Activated CD8-positive, alpha-beta memory T cell treated with anti-CD3 and anti-CD28 coated beads, Interleukin-2, amount 50 U/mL, for 4 hours (primary cell): ENCODE measurements around the gene MKNK2.
A peak's percentile ranks its signal among the peaks of the same experiment; 100 is the strongest.
"Not testable (repeated sequence)": the region's sequence is repeated elsewhere in the genome, so short reads cannot be mapped to it uniquely, and the experiment has no call there.

Source experiments
- DNase-seq: peaks from one replicate; pipeline ENCODE4 v3.0.0-alpha.2; 2020

The MKNK2 gene

DNA sequence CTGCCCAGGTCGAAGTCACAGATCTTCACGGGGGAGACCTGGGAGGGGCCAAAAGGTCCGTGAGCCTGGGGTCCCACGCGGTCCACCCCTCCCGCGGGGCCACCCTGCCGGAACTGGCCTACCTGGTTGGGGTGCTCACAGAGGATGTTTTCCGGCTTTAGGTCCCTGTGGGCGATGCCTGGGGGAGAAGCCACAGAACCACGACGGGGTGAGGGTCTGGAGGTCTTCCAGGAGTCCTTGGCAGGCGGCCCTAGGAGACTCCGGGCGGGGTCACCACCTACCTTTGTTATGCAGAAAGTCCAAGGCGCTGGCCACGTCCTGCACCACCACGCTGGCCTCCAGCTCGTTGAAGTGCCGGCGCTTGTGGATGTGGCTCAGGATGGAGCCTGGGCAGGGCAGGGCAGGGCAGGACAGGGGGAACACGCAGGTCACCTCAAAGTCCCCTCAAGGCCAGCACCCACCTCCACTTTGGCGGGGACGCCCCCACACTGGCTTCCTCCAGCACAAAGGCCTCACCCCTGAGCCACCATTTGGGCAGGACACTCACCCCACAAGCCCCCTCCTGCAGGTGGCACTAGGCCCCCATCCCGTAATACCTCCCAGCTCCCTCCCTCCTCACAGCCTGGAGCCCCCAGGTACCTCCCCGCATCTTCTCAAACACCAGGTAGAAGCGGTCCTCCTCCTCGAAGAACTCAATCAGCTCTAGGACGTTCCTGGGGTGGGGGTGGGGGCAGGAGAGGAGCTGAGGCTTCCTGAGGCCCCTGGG lies 8.4 kb downstream of the MKNK2 start:
- no peak for DNase-seq

DNA sequence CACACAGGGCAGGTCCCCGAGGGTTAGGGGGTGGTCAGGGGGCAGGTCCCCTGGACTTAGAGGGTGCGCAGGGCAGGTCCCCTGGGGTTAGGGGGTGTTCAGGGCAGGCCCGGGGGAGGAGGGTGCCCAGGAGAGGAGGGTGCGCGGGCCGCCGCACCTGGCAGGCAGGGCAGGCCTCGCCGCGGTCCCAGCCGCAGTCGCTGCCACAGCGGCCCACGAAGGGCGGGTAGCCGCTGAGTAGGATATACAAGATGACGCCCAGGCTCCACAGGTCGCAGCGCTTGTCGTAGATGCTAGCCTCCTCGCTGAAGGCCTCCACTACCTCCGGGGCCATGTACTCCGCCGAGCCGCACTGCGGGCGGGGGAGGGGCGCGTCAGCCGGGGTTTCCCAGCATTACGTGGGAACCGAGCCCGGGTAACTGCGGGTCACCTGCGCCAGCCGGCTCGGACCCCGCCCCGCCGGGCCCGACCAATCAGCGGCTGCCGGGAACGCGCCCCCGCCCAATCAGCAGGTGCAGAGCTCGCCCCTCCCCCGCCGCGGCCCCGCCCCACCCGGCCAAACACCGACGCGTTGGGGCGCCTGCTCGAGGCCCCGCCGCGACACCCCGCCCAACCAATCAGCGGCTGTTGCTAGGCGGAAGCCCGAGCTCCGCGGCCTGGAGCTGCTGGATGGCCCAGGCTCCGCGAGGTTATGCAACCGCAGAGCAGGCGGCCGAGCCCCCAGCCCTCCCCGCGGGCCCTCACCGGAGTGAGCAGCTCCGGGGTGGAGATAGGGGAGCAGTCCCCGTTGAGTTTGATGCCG lies 9.2 kb downstream of the MKNK2 start:
- peak; percentile 100 for DNase-seq

DNA sequence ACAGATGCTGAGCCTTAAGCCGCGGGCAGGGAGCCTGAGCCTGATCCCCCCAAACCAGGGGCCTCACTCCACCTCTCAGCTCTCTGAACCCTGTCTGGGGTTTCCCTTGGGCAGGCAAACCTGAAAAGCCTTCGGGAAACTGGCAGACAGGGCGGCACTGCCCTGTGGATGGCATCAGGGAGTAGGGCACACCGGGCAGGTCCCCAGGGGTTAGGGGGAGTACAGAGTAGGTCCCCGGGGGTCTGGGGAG lies 9.7 kb downstream of the MKNK2 start:
- no peak for DNase-seq

DNA sequence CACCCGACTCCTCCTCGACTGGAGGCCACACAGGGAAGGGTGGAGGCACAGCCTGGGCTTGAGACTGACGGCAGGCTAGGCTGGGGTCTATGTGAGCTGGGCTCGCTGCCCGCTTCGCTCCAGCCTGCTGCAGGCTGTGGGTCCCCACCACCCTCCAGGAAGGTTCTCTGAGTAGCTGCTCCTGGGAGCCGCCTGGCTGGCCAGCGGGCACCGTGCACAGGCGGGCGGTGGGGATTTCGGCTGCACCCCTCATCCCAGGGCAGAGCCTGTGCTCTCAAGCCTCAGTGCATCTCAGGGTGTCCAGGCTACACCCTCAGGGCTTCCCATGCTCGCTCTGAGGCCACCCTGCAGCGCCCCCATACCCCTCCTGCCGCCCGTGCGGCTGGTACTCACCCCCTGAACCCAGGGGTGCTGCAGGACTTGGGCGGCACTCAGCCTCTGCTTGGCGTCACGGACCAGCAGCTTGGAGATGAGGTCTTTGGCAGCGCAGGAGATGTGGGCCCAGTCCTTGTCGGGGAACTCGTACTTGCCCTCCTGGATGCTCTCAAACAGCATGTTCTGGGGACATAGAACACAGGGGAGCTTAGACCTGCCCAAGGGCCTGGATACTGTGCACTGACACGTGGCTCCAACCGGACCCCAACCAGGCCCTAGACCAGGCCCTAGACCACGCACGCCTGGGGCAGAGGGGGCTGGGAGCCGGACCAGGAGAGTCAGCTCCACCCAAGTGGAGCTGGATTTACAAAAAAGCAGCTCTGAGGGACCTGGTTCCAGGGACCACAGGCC lies 10.2 kb downstream of the MKNK2 start:
- no peak for DNase-seq

DNA sequence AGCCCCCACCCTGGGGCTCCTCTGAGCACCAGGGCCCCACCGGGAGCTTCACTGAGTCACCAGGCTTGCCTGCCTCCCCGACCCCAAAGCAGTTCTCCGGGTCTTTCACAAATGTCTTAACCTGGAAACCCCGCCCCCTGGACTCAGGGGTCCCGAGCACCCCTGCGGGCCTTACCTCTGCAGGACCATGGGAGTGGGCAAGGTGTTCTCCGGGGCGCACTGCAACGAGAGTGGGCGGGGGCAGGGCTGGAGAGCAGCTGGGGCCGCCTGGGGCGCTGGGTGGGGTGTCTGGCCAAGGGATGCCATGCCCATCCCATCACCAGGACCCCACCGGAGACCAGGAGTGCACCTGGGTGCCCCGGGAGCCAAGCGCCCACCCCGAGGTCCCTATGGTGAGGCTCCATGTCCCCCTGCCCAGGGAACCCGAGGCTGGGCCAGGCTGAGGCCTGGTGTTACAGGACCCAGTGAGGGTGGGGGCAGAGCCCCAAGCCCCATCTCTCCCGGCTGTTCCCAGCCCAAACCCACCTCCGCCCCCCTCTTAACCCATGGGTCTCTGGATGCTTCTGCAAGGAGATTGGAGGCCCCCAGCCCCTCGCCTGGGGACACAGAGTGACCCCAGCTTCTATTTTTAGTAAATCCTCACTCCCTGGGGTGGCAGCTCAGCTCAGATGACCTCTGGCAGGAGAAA lies 10.9 kb downstream of the MKNK2 start:
- no peak for DNase-seq

DNA sequence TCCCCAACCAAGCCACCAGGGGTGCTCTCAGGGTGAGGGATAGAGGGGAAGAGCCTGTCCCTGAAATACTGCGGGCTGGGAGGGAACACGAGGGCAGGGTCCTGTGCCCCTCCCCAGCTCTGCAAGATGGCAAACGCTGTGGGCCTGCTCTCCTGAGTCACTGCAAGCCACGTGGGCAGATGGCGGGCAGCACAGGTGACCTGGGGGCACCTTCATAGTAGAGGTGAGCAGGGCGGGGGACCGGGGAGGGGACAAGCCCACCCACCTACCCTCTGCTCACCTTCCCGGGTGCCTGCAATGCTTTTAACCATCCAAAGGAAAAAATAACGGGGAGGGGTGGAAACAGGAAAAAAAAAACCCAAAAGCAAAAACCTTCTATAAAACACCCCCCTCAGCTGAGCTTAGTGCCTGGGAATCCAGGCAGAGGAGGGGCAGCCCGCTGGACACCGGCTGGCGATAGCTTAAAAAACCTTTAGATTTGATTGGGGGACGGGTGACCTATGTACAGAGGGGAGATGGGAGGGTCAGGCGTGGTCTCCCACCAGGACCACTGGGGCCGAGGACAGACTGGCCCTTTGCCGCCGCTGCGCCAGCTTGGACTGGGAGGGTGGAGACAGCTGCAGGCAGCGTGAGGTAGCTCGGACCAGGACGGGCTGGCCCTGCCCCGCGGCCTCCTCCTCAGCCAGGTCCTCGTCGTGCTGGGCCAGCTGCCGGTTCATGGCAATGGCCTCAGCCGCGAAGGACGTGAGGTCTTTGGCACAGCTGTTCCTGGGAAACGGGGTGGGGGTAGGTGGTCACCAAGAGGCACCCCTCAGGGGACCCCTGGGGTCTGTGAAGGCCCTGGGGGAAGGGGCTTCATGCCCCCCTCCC lies 11.7 kb downstream of the MKNK2 start:
- no peak for DNase-seq

DNA sequence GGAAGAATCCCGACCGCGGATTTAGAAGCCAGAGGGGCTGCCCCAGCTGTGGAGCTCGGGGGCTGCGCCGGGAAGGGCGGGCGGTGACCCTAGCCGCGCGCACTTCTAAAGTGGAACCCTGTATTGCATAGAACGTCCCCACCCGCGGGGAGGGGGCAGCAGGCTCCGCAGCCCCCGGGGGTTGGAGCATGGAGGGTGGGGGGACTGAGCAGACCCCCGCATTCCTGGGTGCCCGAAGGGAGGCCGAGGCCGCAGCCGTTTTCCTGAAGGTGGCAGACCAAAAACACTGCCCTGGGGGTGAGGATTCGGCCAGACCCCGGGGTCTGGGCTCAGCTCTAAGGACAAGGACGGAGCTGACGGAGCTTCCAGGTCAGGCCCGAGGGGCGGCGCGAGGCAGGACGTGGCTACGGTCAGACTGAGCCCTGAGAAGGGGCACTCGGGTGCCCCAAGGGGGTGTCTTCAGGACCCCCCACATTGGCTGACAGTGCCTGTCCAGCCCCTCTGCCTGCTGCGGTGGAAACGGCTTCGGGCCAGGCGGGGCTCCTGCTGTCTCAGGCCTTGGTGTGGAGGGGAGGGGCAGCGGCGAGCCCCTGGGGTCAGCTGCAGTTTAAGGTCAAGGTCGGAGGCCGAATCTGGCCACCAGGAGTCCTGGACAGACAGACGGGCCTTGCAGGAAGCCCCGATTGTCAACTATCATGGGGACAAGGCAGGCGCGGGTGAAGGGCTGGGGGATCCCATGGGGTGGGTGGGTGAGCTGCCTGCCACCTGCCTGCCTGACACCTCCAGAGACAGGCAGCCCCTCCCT lies 12.6 kb downstream of the MKNK2 start:
- DNase-seq = no peak

DNA sequence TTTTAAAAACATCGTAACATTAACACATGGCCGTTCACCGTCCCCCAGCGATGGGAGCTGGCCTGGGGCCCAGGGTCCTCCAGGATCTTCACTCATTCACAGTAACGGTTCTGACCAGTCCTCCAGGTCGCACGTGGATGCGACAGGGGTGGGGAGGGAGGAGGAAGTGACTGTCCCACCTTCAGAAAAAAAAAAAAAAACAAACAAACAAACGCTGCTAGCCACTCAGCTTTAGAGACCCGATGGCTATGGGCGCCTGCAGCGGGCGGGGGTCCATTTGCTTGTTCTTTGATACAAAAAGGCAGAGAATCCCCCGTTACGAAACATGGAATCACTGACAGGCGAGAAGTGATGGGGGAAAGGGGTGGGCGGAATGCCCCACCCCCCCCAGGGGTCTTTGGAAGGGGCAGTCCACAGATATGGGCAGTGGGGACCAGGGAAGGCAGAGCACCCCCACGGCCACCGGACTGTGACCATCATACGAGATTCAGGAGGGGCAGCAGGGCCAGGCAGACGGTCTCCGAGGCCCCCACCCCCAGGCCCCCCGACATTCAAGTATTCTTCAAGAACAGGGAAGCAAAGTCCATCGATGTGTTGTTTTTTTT lies 13.3 kb downstream of the MKNK2 start:
- DNase-seq = no peak

DNA sequence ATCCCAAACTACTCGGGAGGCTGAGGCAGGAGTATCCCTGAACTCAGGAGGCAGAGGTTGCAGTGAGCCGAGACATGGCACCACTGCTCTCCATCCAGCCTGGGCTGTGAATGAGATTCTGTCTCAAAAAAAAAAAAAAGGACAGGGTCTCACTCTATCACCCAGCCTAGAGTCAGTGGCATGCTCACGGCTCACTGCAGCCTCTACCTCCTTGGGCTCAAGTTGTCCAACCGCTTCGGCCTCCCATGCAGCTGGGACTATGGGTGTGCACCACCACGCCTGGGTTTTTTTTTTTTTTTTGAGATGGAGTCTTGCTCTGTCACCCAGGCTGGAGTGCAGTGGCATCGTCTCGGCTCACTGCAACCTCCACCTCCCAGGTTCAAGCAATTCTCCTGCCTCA lies 14.6 kb downstream of the MKNK2 start:
- no peak for DNase-seq

DNA sequence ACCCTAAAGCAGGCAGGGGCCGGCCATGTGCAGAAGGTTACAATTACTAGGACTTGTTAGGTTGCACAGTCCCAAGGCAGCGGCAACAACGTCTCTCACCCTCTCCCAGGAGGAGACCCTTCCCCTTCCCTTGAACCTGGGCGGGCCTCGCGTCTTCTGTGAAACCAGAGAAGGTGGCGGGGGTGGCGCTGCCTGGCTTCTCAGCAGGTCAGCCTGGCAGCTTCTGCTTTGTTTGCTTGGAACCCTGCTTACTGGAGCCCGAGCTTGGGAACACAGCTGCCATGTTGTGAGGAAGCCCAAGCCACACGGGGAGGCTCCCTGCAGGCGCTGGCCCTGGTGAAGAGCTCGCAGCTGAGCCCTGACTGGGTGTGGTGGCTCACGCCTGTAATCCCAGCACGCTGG lies 15.5 kb downstream of the MKNK2 start:
- no peak for DNase-seq

DNA sequence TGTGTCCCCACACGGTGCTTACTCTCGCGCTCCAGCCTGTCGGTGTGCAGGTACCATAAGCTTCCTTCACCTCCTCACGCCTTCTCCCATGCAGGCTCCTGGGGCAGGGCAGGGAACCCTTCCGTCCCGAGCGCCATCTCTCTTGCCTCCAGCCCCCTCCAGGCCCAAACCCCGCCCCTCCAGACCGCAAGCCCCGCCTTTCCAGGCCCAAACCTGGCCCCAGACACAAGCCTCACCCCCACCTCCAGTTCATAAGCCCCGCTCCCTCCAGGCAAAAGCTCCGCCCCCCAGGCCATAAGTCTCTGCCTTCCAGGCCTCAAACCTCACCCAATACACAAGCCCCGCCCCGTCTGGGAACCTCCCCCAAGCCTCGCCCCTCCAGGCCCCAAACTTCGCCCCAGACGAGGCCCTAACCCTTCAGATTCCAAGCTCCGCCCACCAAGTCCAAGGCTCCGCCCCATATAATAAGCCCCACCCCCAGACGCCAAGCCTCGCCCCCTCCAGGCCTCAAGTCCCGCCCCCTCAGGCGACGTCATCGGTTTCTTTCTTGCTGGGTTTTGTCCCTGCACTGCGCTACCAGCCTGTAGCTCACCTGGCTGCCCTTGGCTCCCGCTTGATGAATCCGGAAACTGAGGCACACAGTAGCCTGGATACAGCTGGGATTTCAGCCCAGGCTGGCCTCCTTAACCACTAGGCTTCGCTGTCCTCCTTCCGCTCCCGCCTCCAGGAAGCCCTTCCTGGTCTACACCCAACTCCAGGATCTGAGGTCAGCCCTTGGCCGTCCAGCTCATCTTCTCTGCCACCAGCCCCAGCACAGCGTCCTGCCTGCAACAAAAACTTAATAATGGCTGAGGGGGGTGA lies 16.1 kb downstream of the MKNK2 start:
- peak; percentile 55 for DNase-seq

DNA sequence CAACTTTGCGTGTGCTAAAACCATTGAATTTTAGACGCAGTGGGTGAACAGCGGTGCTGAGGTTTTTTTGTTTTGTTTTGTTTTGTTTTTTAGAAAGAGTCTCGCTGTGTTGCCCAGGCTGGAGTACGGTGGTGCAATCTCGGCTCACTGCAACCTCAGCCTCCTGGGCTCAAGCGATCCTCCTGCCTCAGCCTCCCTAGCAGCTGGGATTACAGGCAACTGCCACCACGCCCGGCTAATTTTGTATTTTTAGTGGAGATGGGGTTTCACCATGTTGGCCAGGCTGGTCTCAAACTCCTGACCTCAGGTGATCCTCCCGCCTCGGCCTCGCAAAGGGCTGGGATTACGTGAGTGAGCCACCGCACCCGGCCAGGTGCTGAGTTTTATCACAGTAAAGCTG lies 16.8 kb downstream of the MKNK2 start:
- not testable (repeated sequence) for DNase-seq

DNA sequence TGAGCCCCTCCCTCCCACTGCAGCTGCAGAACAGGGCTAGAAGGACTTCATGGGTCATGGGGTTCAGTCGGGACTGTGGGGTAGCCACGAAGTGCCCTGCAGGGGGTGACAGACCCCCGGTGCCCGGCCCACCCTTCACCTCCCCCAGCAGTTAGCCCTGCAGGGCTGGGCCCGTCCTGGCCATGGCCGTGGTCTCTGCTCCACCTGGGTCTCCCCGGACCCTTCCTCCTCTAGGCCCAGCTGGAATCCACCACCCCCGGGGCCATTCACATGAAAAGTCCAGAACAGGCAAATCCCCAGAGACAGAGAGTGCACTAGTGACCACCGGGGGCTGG lies 17.3 kb downstream of the MKNK2 start:
- no peak for DNase-seq

DNA sequence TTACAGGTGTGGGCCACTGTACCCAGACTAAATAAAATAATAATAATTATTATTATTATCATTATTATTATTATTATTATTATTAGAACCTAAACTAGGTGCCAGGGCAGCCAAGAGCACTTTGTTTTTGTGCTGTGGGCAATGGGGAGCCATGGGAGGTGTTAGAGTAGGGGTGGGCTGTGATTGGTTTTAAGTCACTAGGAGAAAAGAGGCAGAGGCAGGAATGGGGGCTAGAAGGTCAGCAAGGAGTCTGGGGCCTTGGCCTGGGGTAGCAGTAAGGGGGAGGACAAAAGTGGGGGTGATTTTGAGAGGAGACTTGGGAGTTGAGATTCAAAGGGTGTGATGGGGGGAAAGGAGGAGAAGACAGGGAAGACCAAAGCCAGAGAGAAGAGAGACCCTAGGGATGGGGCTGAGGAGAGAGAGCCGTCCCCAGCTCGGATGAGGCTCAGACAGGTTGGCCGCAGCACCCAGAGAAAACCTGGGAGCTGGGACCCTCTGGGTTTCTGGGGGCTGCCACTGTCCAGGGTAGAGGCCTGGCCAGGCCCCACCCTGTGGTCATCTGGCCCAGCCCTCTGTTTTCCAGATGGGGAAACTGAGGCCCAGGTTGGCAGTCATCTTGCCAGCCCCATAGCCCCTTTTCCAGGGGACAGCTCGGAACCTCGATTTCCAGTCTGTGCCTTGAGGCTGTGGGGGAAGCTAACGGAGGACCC lies 17.8 kb downstream of the MKNK2 start:
- no peak for DNase-seq

DNA sequence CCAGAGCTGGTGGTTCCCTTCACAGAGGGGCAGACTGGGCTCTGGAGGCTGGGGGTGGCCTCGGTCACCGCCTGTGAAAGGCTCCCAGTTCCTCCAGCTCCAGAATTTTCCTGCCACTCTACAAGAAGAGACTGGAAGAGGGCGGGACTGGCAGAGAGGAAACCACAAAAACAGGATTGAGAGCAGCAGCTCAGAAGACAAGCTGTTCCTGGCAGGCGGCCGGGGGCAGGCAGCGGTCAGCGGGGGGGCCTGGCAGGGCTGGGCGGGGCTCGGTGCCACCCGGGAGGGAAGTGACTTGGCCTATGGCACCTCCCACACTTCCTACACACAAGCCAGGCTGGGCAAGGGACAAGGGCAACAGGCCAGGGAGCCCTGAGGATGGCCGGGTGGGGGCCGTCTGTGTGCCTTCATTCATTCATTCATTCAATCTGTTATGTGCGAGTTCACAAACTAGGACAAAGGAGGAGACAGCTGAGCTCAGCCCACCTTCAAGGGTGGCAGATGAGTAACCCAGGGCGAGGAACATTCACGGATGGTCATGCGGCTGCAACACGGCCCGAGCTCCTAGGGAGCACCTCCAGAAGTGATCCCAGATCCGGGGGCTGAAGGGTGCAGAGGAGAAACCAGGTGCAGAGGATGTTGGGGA lies 18.6 kb downstream of the MKNK2 start:
- DNase-seq = no peak

DNA sequence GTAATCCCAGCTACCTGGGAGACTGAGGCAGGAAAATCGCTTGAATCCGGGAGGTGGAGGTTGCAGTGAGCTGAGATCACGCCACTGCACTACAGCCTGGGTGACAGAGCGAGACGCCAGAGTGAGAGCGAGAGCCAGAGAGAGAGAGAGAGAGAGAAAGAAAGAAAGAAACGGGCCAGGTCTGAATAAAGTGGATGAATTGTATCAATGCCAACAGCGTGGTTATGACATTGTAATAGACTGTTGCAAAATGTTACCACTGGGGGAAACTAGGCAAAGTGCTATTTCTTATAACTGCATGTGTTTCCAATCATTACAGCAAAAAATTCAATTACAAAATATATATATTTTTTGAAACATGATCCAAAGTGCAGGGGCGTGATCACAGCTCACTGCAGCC lies 23.7 kb downstream of the MKNK2 start:
- DNase-seq = no peak

DNA sequence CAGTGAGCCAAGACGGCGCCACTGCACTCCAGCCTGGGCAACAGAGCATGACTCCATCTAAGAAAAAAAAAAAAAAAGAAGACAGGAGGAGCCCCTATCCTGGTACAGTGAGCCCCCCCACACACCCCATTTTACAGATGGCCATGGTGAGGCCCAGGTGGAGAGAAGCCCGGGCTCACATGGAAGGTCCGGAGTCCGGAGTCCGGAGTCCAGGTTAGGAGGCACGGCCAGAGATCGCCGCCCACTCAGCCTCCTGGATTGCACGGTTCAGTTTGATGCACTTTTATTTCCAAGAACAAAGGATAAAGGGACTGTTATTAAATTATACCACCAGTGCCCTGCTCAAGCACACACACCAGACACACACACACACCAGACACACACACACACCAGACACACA lies 24.3 kb downstream of the MKNK2 start:
- DNase-seq = no peak

DNA sequence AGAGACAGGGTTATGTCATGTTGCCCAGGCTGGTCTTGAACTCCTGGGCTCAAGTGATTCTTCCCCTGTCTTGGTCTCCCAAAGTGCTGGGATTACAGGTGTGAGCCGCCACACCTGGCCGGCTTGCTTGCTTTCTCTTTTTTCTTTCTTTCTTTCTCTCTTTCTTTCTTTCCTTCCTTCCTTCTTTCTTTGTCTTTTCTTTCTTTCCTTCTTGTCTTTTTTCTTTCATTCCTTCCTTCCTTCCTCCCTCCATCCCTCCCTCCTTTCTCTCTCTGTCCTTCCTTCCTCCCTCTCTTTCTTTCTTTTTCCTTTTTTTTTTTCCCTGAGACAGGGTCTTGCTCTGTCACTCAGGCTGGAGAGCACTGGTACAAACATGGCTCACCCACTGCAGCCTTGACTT lies 28.8 kb downstream of the MKNK2 start:
- DNase-seq = no peak
